Natural killer cell treated with Interleukin-12 subunit alpha and Interleukin-12 subunit beta and Interleukin-15 and Interleukin-18, amount 100 ng/mL, for 72 hours (primary cell): ENCODE data around the gene SMIM24. TPM values are rescaled to one million over a fixed set of nuclear protein-coding genes. Genes with fewer than 3 reads are reported as not detected.
A peak's percentile ranks its signal among the peaks of the same experiment; 100 is the strongest.

Experiments used
- ATAC-seq, 2 donors: fragments of 150-1000 bp; cut with Tn5 transposase in 1 of 2; sonication (Bioruptor Pico), chemical (Tn5 transposase) in 1 of 2; 2 replicates each; pipeline ENCODE4 v1.10.0; 2021
- DNase-seq: peaks from one replicate; pipeline ENCODE4 v3.0.0; 2022; ENCODE audit warnings: low spot score
- H3K27ac Mint-ChIP-seq, 2 donors: 1 replicate in 1 of 2; 2 replicates in 1 of 2; pipeline ENCODE4 v1.8.0; 2022; ENCODE audit warnings: mixed read lengths in 2 of 2, mild to moderate bottlenecking in 1 of 2, moderate library complexity in 1 of 2
- H3K27me3 Mint-ChIP-seq, 2 donors: 1 replicate in 1 of 2; 2 replicates in 1 of 2; pipeline ENCODE4 v1.8.0; 2022; ENCODE audit warnings: mixed read lengths in 2 of 2
- H3K36me3 Mint-ChIP-seq: one replicate; pipeline ENCODE4 v1.8.0; 2022; ENCODE audit warnings: mixed read lengths
- H3K4me1 Mint-ChIP-seq, 2 donors: 1 replicate in 1 of 2; 2 replicates in 1 of 2; pipeline ENCODE4 v1.8.0; 2022; ENCODE audit warnings: low read depth in 2 of 2, mixed read lengths in 2 of 2, mild to moderate bottlenecking in 1 of 2
- H3K4me3 Mint-ChIP-seq: one replicate; pipeline ENCODE4 v1.8.0; 2022; ENCODE audit warnings: mixed read lengths
- H3K9me3 Mint-ChIP-seq: 2 replicates; pipeline ENCODE4 v1.8.0; 2022; ENCODE audit warnings: mixed read lengths
- total RNA-seq, 2 donors: library from RNA; stranded (reverse); gene quantifications; one replicate each; pipeline ENCODE4 v1.2.3, GENCODE V29; 2022

Gene SMIM24
- total RNA-seq, 2 donors from 2014 or later: 0.62 TPM; not detected in 1

DNA sequence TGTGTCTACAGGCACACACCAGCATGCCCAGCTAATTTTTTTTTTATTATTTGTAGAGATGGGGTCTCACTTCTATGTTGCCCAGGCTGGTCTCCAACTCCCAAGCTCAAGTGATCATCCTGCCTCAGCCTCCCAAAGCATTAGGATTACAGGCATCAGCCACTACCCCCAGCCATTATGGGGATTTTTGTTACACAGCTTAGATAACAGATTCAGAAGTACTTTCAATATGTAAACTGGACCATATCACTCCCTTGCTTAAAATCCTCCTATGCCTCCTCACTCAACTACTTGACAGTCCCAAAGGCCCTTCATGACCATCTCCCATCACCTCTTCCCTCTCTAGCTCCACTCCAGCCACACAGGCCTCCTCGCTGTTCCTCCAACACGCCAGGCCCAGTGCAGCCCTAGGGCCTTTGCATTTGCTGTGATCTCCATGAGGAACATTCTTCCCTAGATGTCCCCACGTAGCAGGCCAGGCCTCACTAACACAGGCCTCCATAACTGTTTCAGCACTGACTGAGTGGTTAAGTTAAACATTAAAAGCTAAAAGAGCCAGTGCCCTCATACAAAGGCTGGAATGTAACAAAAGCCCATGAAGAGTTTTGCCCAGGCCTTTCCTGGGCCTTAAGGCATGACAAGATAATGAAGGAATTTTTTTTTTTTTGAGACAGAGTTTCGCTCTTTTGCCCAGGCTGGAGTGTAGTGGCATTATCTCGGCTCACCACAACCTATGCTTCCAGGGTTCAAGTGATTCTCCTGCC lies 17.6 kb upstream of the SMIM24 start:
- Mint-ChIP-seq H3K27me3 (no peaks in the 10 kb centered on the region), H3K4me1 (peaks cover 19 to 24% of the 10 kb centered on the region in 2 donors), H3K36me3 (no peaks in the 10 kb centered on the region), H3K27ac (no peak overlapping the region), H3K4me3 (no peak overlapping the region), H3K9me3 (no peaks in the 10 kb centered on the region)
- ATAC-seq (no peak), DNase-seq (no peak)

GRCh38 chr19:3496392-3497273 lies 16.3 kb upstream of the SMIM24 start:
- H3K27ac Mint-ChIP-seq: no peak overlapping the region
- ATAC-seq (no peak), DNase-seq (no peak)
- no peaks in the 10 kb centered on the region for H3K36me3 Mint-ChIP-seq
- H3K4me3 Mint-ChIP-seq: no peak overlapping the region
- no peaks in the 10 kb centered on the region for H3K27me3 Mint-ChIP-seq
- peaks cover 19 to 24% of the 10 kb centered on the region in 2 donors for H3K4me1 Mint-ChIP-seq
- H3K9me3 Mint-ChIP-seq: no peaks in the 10 kb centered on the region

GRCh38 chr19:3494559-3494958 lies 14.2 kb upstream of the SMIM24 start:
- Mint-ChIP-seq H3K4me3 (no peak overlapping the region), H3K9me3 (no peaks in the 10 kb centered on the region), H3K27ac (no peak overlapping the region), H3K4me1 (peaks cover 11% of the 10 kb centered on the region in 2 donors), H3K27me3 (no peaks in the 10 kb centered on the region), H3K36me3 (no peaks in the 10 kb centered on the region)
- DNase-seq: no peak
- no peak for ATAC-seq

DNA sequence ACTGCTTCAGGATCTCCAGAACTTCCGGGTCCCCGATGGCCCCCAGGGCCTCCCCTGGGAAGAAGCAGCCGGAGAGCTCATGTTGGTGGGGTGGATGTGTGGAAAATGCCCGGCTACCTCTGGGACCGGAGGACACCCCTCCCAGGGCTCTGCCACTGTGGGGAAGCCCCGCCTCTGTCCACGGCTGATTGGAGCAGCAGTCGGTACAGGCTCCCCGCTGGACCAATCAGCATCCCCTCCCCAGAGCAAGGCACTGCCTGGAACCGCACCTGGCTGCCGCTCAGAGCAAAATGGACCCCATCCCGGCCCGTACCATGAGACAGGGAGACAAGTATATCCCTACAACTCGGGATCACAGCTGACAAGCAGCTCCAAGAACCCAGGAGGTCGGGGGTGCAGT lies 13.7 kb upstream of the SMIM24 start:
- DNase-seq (no peak), ATAC-seq (peak in 1 of 2 donors; percentile 39)
- Mint-ChIP-seq H3K36me3 (no peaks in the 10 kb centered on the region), H3K4me3 (no peak overlapping the region), H3K27me3 (no peaks in the 10 kb centered on the region), H3K9me3 (no peaks in the 10 kb centered on the region), H3K27ac (no peak overlapping the region), H3K4me1 (peaks cover 7 to 8% of the 10 kb centered on the region in 2 donors)

- ATAC-seq (no peak), DNase-seq (no peak)
- H3K4me1 Mint-ChIP-seq: peaks cover 5 to 6% of the 10 kb centered on the region in 2 donors
- H3K36me3 Mint-ChIP-seq: no peaks in the 10 kb centered on the region
- no peak overlapping the region for H3K4me3 Mint-ChIP-seq
- H3K27ac Mint-ChIP-seq: no peak overlapping the region
- H3K9me3 Mint-ChIP-seq: no peaks in the 10 kb centered on the region
- no peaks in the 10 kb centered on the region for H3K27me3 Mint-ChIP-seq
Observed at GRCh38 chr19:3493651-3494050, 13.3 kb upstream of the SMIM24 start.

DNA sequence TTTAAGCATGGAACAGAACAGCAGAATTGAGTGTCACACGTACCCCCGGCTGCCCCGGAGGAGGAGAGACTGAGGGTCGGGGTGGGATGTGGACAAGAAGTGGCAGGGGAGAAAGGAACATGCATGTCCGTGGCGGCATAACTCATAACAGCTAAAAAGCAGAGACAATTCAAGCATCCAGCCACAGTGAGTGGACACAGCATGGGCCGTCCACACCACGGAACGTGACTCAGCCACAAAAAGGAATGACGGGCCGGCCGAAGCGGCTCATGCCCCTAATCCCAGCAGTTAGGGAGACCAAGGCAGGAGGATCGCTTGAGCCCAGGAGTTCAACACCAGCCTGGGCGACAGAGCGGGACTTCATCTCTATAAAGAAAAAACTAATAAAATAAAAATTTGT lies 12.6 kb upstream of the SMIM24 start:
- no peaks in the 10 kb centered on the region for H3K27me3 Mint-ChIP-seq
- peaks cover 2 to 4% of the 10 kb centered on the region in 2 donors for H3K4me1 Mint-ChIP-seq
- no peak for ATAC-seq
- H3K27ac Mint-ChIP-seq: no peak overlapping the region
- H3K36me3 Mint-ChIP-seq: no peaks in the 10 kb centered on the region
- no peak for DNase-seq
- no peaks in the 10 kb centered on the region for H3K9me3 Mint-ChIP-seq
- no peak overlapping the region for H3K4me3 Mint-ChIP-seq

- H3K4me3 Mint-ChIP-seq: no peak overlapping the region
- no peaks in the 10 kb centered on the region for H3K36me3 Mint-ChIP-seq
- H3K27ac Mint-ChIP-seq: no peak overlapping the region
- H3K9me3 Mint-ChIP-seq: no peaks in the 10 kb centered on the region
- no peaks in the 10 kb centered on the region for H3K27me3 Mint-ChIP-seq
- peaks cover 0 to 4% of the 10 kb centered on the region in 2 donors for H3K4me1 Mint-ChIP-seq
- ATAC-seq (no peak), DNase-seq (no peak)
Observed at GRCh38 chr19:3492131-3492839, 12.0 kb upstream of the SMIM24 start.

- no peaks in the 10 kb centered on the region for H3K4me1 Mint-ChIP-seq
- no peaks in the 10 kb centered on the region for H3K27me3 Mint-ChIP-seq
- DNase-seq (no peak), ATAC-seq (no peak)
- no peaks in the 10 kb centered on the region for H3K9me3 Mint-ChIP-seq
- H3K27ac Mint-ChIP-seq: no peak overlapping the region
- no peak overlapping the region for H3K4me3 Mint-ChIP-seq
- no peaks in the 10 kb centered on the region for H3K36me3 Mint-ChIP-seq
Observed at GRCh38 chr19:3491396-3492119, 11.2 kb upstream of the SMIM24 start.

- no peaks in the 10 kb centered on the region for H3K9me3 Mint-ChIP-seq
- no peaks in the 10 kb centered on the region for H3K36me3 Mint-ChIP-seq
- peaks cover 12 to 18% of the 10 kb centered on the region in 2 donors for H3K4me1 Mint-ChIP-seq
- no peaks in the 10 kb centered on the region for H3K27me3 Mint-ChIP-seq
- no peak for DNase-seq
- H3K4me3 Mint-ChIP-seq: no peak within 1 kb of the TSS
- no peak within 1 kb of the TSS for H3K27ac Mint-ChIP-seq
- ATAC-seq: no peak
Observed at GRCh38 chr19:3483226-3483628, 2.9 kb upstream of the SMIM24 start, which contains the start of gene SMIM44. Gene SMIM44, minus strand, starts transcription at chr19:3483441. Its CDS starts 38 bp downstream, at chr19:3483403.

DNA sequence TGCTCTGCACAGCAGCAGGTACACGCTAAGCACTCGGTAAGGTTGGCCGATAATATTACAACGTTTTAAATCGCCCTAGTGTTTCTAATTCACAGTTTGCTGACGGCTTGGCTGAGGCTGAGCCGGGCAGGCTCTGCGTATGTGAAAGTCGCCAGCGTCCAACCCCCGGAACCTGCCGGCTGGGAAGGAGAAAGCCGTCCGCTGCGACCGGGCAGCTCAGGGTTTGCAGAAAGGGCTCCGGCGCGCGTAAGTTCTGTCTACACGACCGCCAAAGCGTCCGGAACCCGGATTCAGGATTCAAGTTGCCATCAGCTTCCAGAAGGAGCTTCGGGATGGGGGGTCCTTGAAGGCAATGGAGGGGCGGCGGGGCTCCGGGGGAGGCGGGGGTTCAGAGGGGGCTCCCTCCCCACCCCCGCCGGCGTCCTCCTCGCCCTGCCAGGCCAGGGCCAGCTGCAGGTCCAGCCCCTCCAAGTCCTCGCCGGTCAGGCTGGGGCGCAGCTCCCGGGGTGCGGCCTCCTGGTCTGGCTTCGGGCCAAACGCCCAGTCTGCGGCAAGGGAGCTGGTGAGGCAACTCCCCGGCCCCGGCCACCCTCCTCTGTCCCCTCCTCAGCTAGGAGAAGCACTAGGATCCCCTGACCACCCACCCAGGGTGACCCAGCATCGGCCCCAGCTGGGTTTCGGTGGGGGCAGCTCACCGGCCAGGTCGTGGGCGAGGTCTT lies 2.3 kb upstream of the SMIM24 start:
- Mint-ChIP-seq H3K4me1 (peaks cover 17 to 22% of the 10 kb centered on the region in 2 donors), H3K4me3 (no peak overlapping the region), H3K27me3 (no peaks in the 10 kb centered on the region), H3K9me3 (no peaks in the 10 kb centered on the region), H3K27ac (no peak overlapping the region), H3K36me3 (no peaks in the 10 kb centered on the region)
- no peak for ATAC-seq
- no peak for DNase-seq

- ATAC-seq: no peak
- H3K27ac Mint-ChIP-seq: no peak overlapping the region
- H3K36me3 Mint-ChIP-seq: no peaks in the 10 kb centered on the region
- H3K27me3 Mint-ChIP-seq: no peaks in the 10 kb centered on the region
- H3K9me3 Mint-ChIP-seq: no peaks in the 10 kb centered on the region
- peaks cover 17 to 22% of the 10 kb centered on the region in 2 donors for H3K4me1 Mint-ChIP-seq
- DNase-seq: no peak
- no peak overlapping the region for H3K4me3 Mint-ChIP-seq
Observed at GRCh38 chr19:3481241-3482090, 1.1 kb upstream of the SMIM24 start.

DNA sequence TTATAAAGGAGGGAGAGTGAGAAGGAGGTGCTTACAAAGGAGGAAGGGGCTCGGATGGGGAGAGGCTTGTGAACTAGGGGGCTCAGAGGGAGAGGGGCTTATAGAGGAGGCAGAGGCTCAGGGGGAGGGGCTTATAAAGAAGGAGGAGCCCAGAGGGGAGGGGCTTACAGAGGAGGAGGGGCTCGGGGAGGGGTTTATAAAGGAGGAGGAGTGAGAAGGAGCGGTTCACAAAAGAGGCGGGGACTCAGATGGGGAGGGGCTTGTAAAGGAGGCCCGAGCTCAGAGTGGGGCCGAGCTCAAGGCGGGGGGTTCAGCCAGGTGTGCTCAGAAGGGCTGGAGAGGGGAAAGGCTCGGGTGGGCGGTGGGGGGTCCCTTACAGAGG lies 500 bp downstream of the SMIM24 start:
- no peaks in the 10 kb centered on the region for H3K9me3 Mint-ChIP-seq
- no peak overlapping the region for H3K4me3 Mint-ChIP-seq
- H3K27ac Mint-ChIP-seq: no peak overlapping the region
- no peaks in the 10 kb centered on the region for H3K27me3 Mint-ChIP-seq
- no peaks in the 10 kb centered on the region for H3K36me3 Mint-ChIP-seq
- DNase-seq (no peak), ATAC-seq (peak; percentile 29 to 52)
- H3K4me1 Mint-ChIP-seq: peaks cover 17 to 20% of the 10 kb centered on the region in 2 donors
